HCT116 (cell line): ENCODE data around the gene PDE12. TPM values are rescaled to one million over a fixed set of nuclear protein-coding genes. Genes with fewer than 3 reads are reported as not detected.

Experiments
- ATAC-seq: fragments of 200-7000 bp; cut with Tn5 transposase; 2 replicates; pipeline ENCODE4 v1.9.1; 2020; ENCODE audit warnings: mild to moderate bottlenecking, moderate library complexity
- BruUV-seq: library from RNA; stranded (reverse); fragments of 400-500 nt; replicated peaks from 2 replicates; lab custom pipeline; 2021; lab: Mats Ljungman, UMichigan
- CTCF ChIA-PET: fragments of 300-600 bp; sonication (Branson Sonifier 250); formaldehyde crosslinking; loops from one replicate; lab custom pipeline; 2021; ENCODE audit warnings: antibody characterized with exemption; lab: Charles Lee
- POLR2A ChIA-PET: fragments of 300-600, 350-600 bp; sonication (Branson Sonifier 250); formaldehyde crosslinking; loops from one replicate; lab custom pipeline; 2021; ENCODE audit warnings: antibody characterized with exemption; lab: Charles Lee
- RAD21 ChIA-PET, 2 experiments: fragments of 300-600 bp; sonication (Branson Sonifier 250); formaldehyde crosslinking; loops; one replicate each; lab custom pipeline; 2023; ENCODE audit warnings: low total read pairs in 2 of 2; ENCODE audit not compliant: uncharacterized antibody in 2 of 2, unreplicated experiment in 2 of 2, low non-redundant PET in 1 of 2; lab: Charles Lee
- DNase-seq: peaks from one replicate; pipeline ENCODE4 v3.0.0-alpha.2; 2010; ENCODE audit warnings: low read depth, low spot score
- H2AFZ ChIP-seq: fragments of 200-600 bp; shearing (Covaris generic), sonication (generic); 2 replicates; pipeline ENCODE4 v1.6.1; 2017; ENCODE audit warnings: low read depth, mixed run types, mixed read lengths, antibody characterized with exemption, low read length; ENCODE audit not compliant: poor library complexity, severe bottlenecking
- H3K27ac ChIP-seq: 2 replicates; pipeline ENCODE4 v1.5.1; 2012; ENCODE audit warnings: low read depth, low read length
- H3K27me3 ChIP-seq: fragments of 200-600 bp; sonication (generic); 2 replicates; pipeline ENCODE4 v1.6.1; 2016; ENCODE audit warnings: mixed run types, low read length, mixed read lengths; ENCODE audit not compliant: insufficient read depth
- H3K36me3 ChIP-seq, 2 experiments: fragments of 200-500 bp in 1 of 2; fragments of 200-600 bp in 1 of 2; sonication (Bioruptor generic) in 1 of 2; sonication (generic) in 1 of 2; 2 replicates each; pipeline versions ENCODE4 v1.5.1 to v1.6.1; 2014 to 2016; ENCODE audit warnings: low read length in 2 of 2, inconsistent platforms in 1 of 2, mixed read lengths in 1 of 2, mixed run types in 1 of 2; ENCODE audit not compliant: insufficient read depth in 2 of 2, control insufficient read depth in 1 of 2
- H3K4me1 ChIP-seq, 2 experiments: fragments of 200-600 bp in 1 of 2; sonication (generic) in 1 of 2; 2 replicates each; pipeline versions ENCODE4 v1.5.1 to v1.6.1; 2012 to 2017; ENCODE audit warnings: low read length in 2 of 2, inconsistent platforms in 1 of 2, mild to moderate bottlenecking in 1 of 2, mixed read lengths in 1 of 2, mixed run types in 1 of 2, moderate library complexity in 1 of 2; ENCODE audit not compliant: insufficient read depth in 2 of 2, control insufficient read depth in 1 of 2
- H3K4me2 ChIP-seq: fragments of 200-600 bp; sonication (generic); 2 replicates; pipeline ENCODE4 v1.6.1; 2017; ENCODE audit warnings: mixed run types, low read length, mixed read lengths
- H3K4me3 ChIP-seq, 2 experiments: fragments of 200-600 bp in 1 of 2; sonication (generic) in 1 of 2; replicated peaks in 1 of 2; 2 replicates each; pipeline ENCODE4 v1.5.1; 2011 to 2016; ENCODE audit warnings: low read length in 2 of 2, control low read depth in 1 of 2, low read depth in 1 of 2, mild to moderate bottlenecking in 1 of 2, mixed read lengths in 1 of 2, mixed run types in 1 of 2
- H3K79me2 ChIP-seq: fragments of 200-600 bp; sonication (generic); 2 replicates; pipeline ENCODE4 v1.6.1; 2017; ENCODE audit warnings: mild to moderate bottlenecking, mixed run types, low read length, moderate library complexity, mixed read lengths; ENCODE audit not compliant: insufficient read depth
- H3K9ac ChIP-seq: fragments of 200-600 bp; sonication (generic); 2 replicates; pipeline ENCODE4 v1.6.1; 2016; ENCODE audit warnings: low read length, mixed read lengths
- H3K9me2 ChIP-seq: fragments of 200-600 bp; sonication (generic), shearing (Covaris generic); 2 replicates; pipeline ENCODE4 v1.6.1; 2017; ENCODE audit warnings: mixed run types, mild to moderate bottlenecking, moderate library complexity; ENCODE audit not compliant: insufficient read depth
- H3K9me3 ChIP-seq, 2 experiments: fragments of 200-500 bp in 1 of 2; fragments of 200-600 bp in 1 of 2; sonication (Bioruptor generic) in 1 of 2; sonication (generic) in 1 of 2; 2 replicates each; pipeline ENCODE4 v1.6.1; 2014 to 2017; ENCODE audit warnings: low read length in 2 of 2, mixed read lengths in 2 of 2, inconsistent platforms in 1 of 2, low read depth in 1 of 2, mild to moderate bottlenecking in 1 of 2, mixed run types in 1 of 2, moderate library complexity in 1 of 2; ENCODE audit not compliant: control insufficient read depth in 1 of 2, insufficient read depth in 1 of 2
- H4K20me1 ChIP-seq: fragments of 200-600 bp; sonication (generic), shearing (Covaris generic); 2 replicates; pipeline ENCODE4 v1.6.1; 2017; ENCODE audit warnings: mixed run types, mild to moderate bottlenecking, moderate library complexity; ENCODE audit not compliant: insufficient read depth
- CBX3 ChIP-seq: IDR thresholded peaks from 2 replicates; pipeline ENCODE4 v1.6.1; 2012; ENCODE audit warnings: low read depth
- EGR1 ChIP-seq: IDR thresholded peaks from 2 replicates; pipeline ENCODE4 v1.6.1; 2012; ENCODE audit warnings: low read depth
- JUND ChIP-seq: IDR thresholded peaks from 2 replicates; pipeline ENCODE4 v1.6.1; 2012
- SP1 ChIP-seq: IDR thresholded peaks from 2 replicates; pipeline ENCODE4 v1.6.1; 2012; ENCODE audit warnings: low read depth
- SRF ChIP-seq: IDR thresholded peaks from 2 replicates; pipeline ENCODE4 v1.6.1; 2012; ENCODE audit warnings: low read depth
- TCF7L2 ChIP-seq: IDR thresholded peaks from 2 replicates; pipeline ENCODE4 v1.7.0; 2011; ENCODE audit warnings: borderline replicate concordance, inconsistent platforms; ENCODE audit not compliant: insufficient read depth, insufficient read length; ENCODE audit errors: extremely low read depth
- YY1 ChIP-seq: IDR thresholded peaks from 2 replicates; pipeline ENCODE4 v1.6.1; 2011; ENCODE audit warnings: low read length, low read depth, moderate library complexity, mild to moderate bottlenecking; ENCODE audit not compliant: insufficient replicate concordance; ENCODE audit errors: extremely low read depth
- intact Hi-C: fragments of 100-400 bp; cut with micrococcal nuclease; formaldehyde crosslinking; loops from 2 replicates; pipeline ENCODE4 v1.10.0; 2022
- total RNA-seq: library from RNA; stranded (reverse); gene quantifications from one replicate; pipeline ENCODE4 v1.2.1, GENCODE V29; 2021; ENCODE audit not compliant: unreplicated experiment
- TF ChIP-seq, protein P1 (sequence below): IDR thresholded peaks from 2 replicates; pipeline ENCODE4 v1.6.1; 2012

The PDE12 gene
- total RNA-seq, 1 experiment from 2014 or later = 28.3 TPM

DNA sequence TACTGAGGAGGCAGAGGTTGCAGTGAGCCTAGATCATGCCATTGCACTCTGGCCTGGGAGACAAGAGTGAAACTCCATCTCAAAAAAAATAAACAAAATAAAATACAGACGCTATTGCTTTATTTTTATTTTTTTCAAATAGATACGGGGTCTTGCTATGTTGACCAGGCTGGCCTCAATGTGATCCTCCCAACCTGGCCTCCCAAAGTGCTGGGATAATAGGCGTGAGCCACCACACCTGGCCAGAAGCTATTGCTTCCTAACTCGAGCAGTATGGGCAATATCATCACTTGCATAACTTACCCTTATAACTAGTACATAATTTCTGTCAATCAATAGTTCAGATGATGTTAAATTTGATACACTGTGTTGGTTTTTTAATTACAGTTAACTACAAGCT lies 38.1 kb downstream of the PDE12 start (continued):
- TF ChIP-seq YY1 (no peak), EGR1 (no peak), TCF7L2 (no peak), SRF (no peak)

DNA sequence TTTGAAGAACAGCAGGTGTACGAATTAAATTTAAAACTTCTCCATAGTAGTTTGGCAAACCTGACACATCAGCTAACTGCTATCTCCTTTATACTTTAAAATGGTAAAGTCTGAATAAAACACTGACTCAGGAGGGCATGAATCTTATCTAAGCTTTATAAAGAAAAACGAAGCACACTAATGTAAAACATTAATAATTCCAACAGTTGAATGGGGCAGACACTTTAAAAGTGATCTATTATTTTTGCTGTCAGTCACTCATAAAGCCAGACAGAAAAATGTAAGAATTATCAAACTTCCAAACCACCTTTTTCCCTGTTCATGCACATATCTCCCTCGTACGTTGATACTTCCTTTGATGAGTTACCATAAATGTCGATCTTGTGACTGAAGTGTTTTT lies 38.5 kb downstream of the PDE12 start:
- Histone ChIP-seq H3K9ac (no peak overlapping the region), H3K4me1 (peaks cover 5 to 17% of the 10 kb centered on the region in 2 experiments; a peak in 3 of 4 replicates), H3K4me3 (no peak overlapping the region), H2AFZ (no peak overlapping the region), H3K27ac (no peak overlapping the region), H3K27me3 (no peaks in the 10 kb centered on the region), H3K9me3 (no peaks in the 10 kb centered on the region), H3K79me2 (peaks cover 91% of the 10 kb centered on the region), H3K36me3 (peaks cover 0 to 2% of the 10 kb centered on the region in 2 experiments; a peak in 2 of 4 replicates), H3K9me2 (no peaks in the 10 kb centered on the region), H3K4me2 (no peak overlapping the region), H4K20me1 (0 out of 2 replicates have a peak, but pooled peaks cover 8% of the 10 kb centered on the region)
- ChIA-PET CTCF (no interaction called here), RAD21 (no interaction called here), POLR2A (no interaction called here)
- DNase-seq (no peak), ATAC-seq (no peak)
- TF ChIP-seq, protein P1, sequence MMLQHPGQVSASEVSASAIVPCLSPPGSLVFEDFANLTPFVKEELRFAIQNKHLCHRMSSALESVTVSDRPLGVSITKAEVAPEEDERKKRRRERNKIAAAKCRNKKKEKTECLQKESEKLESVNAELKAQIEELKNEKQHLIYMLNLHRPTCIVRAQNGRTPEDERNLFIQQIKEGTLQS = no peak
- TF ChIP-seq CBX3 (no peak), SP1 (no peak), JUND (no peak), TCF7L2 (no peak)
- no TSS peak for BruUV-seq
- intact Hi-C loops = no loop called here
